ENCODE data around the gene TBCC. TPM values are rescaled to one million over a fixed set of nuclear protein-coding genes. Genes with fewer than 3 reads are reported as not detected.

The TBCC gene
- total RNA-seq, 4 donors from 2014 or later, result 33.2 to 61.8 (median 45.1) TPM

GRCh38 chr6:42774201-42774600 lies 28.3 kb upstream of the TBCC start:
- Histone ChIP-seq H3K27ac (no peak overlapping the region), H3K9me3 (no peaks in the 10 kb centered on the region), H3K4me1 (peaks cover 0 to 1% of the 10 kb centered on the region in 2 donors), H3K27me3 (no peaks in the 10 kb centered on the region), H3K36me3 (no peaks in the 10 kb centered on the region), H3K4me3 (no peak overlapping the region)
- intact Hi-C loops (cut with DNase I; ENCODE audit: low total_unique reads), result no loop called here
- in situ Hi-C loops (cut with MboI; ENCODE audit: low sequenced_read_pairs in 4 of 4), result no loop called here
- no peak for TF ChIP-seq POLR2A (IDR thresholded peaks at IDR 0.05)
- TF ChIP-seq CTCF (IDR thresholded peaks at IDR 0.05 in 4 of 5, conservative IDR thresholded peaks at IDR 0.05 in 1 of 5), result no peak
- ATAC-seq (no peak), DNase-seq (no peak)

- no peaks in the 10 kb centered on the region for H3K36me3 ChIP-seq
- H3K27ac ChIP-seq, result no peak overlapping the region
- H3K4me1 ChIP-seq, result no peaks in the 10 kb centered on the region
- DNase-seq (no peak), ATAC-seq (no peak)
- intact Hi-C loops (cut with DNase I; ENCODE audit: low total_unique reads), result no loop called here
- in situ Hi-C loops (cut with MboI; ENCODE audit: low sequenced_read_pairs in 4 of 4), result no loop called here
- H3K27me3 ChIP-seq, result no peaks in the 10 kb centered on the region
- H3K9me3 ChIP-seq, result no peaks in the 10 kb centered on the region
- TF ChIP-seq POLR2A (IDR thresholded peaks at IDR 0.05) (no peak), CTCF (IDR thresholded peaks at IDR 0.05 in 4 of 5, conservative IDR thresholded peaks at IDR 0.05 in 1 of 5) (no peak)
- no peak overlapping the region for H3K4me3 ChIP-seq
These were observed 25.8 kb upstream of the TBCC start for GRCh38 chr6:42771741-42772100.

GRCh38 chr6:42769836-42770235 lies 23.9 kb upstream of the TBCC start:
- in situ Hi-C loops (cut with MboI; ENCODE audit: low sequenced_read_pairs in 4 of 4) (no loop called here), intact Hi-C loops (cut with DNase I; ENCODE audit: low total_unique reads) (no loop called here)
- Histone ChIP-seq H3K4me3 (no peak overlapping the region), H3K9me3 (no peaks in the 10 kb centered on the region), H3K27ac (no peak overlapping the region), H3K27me3 (no peaks in the 10 kb centered on the region), H3K4me1 (peaks cover 4 to 10% of the 10 kb centered on the region in 2 donors), H3K36me3 (no peaks in the 10 kb centered on the region)
- TF ChIP-seq CTCF (IDR thresholded peaks at IDR 0.05 in 4 of 5, conservative IDR thresholded peaks at IDR 0.05 in 1 of 5) (no peak), POLR2A (IDR thresholded peaks at IDR 0.05) (no peak)
- ATAC-seq (no peak), DNase-seq (no peak)

- DNase-seq (no peak), ATAC-seq (no peak)
- H3K27me3 ChIP-seq, result no peaks in the 10 kb centered on the region
- TF ChIP-seq CTCF (IDR thresholded peaks at IDR 0.05 in 4 of 5, conservative IDR thresholded peaks at IDR 0.05 in 1 of 5), result no peak
- TF ChIP-seq POLR2A (IDR thresholded peaks at IDR 0.05), result no peak
- H3K4me1 ChIP-seq, result peaks cover 4 to 10% of the 10 kb centered on the region in 2 donors
- intact Hi-C loops (cut with DNase I; ENCODE audit: low total_unique reads), result no loop called here
- in situ Hi-C loops (cut with MboI; ENCODE audit: low sequenced_read_pairs in 4 of 4), result no loop called here
- H3K27ac ChIP-seq, result no peak overlapping the region
- H3K36me3 ChIP-seq, result no peaks in the 10 kb centered on the region
- H3K4me3 ChIP-seq, result no peak overlapping the region
- no peaks in the 10 kb centered on the region for H3K9me3 ChIP-seq
These were observed 23.1 kb upstream of the TBCC start for GRCh38 chr6:42769051-42769450.

GRCh38 chr6:42766163-42766670 lies 20.3 kb upstream of the TBCC start:
- TF ChIP-seq CTCF (IDR thresholded peaks at IDR 0.05 in 4 of 5, conservative IDR thresholded peaks at IDR 0.05 in 1 of 5) (no peak), POLR2A (IDR thresholded peaks at IDR 0.05) (no peak)
- no peaks in the 10 kb centered on the region for H3K9me3 ChIP-seq
- peak; percentile 39 to 76 for DNase-seq
- H3K4me3 ChIP-seq, result no peak overlapping the region
- H3K27me3 ChIP-seq, result no peaks in the 10 kb centered on the region
- peaks cover 4 to 10% of the 10 kb centered on the region in 2 donors for H3K4me1 ChIP-seq
- in situ Hi-C loops (cut with MboI; ENCODE audit: low sequenced_read_pairs in 4 of 4), result no loop called here
- peak overlapping the region; percentile 67 to 80 (median 72) for H3K27ac ChIP-seq
- intact Hi-C loops (cut with DNase I; ENCODE audit: low total_unique reads), result loop anchor here (2.0 kb wide), 1 partner anchor 19 kb away; the partner anchor contains the start of gene TBCC
- peak; percentile 95 to 96 for ATAC-seq
- H3K36me3 ChIP-seq, result no peaks in the 10 kb centered on the region
